BLaER1 (cell line): ENCODE results near the gene BAZ1A.
"Not testable (repeated sequence)": the region's sequence is repeated elsewhere in the genome, so short reads cannot be mapped to it uniquely, and the experiment has no call there.

Source experiments
- H3K27ac ChIP-seq: shearing (Covaris generic); formaldehyde crosslinking; 2 replicates; pipeline ENCODE4 v1.8.1; 2022
- H3K27me3 ChIP-seq: shearing (Covaris generic); formaldehyde crosslinking; 2 replicates; pipeline ENCODE4 v1.8.1; 2022
- H3K36me3 ChIP-seq: shearing (Covaris generic); formaldehyde crosslinking; 2 replicates; pipeline ENCODE4 v1.8.1; 2022
- H3K4me1 ChIP-seq: shearing (Covaris generic); formaldehyde crosslinking; 2 replicates; pipeline ENCODE4 v1.8.1; 2022
- H3K4me2 ChIP-seq: shearing (Covaris generic); formaldehyde crosslinking; 2 replicates; pipeline ENCODE4 v1.8.1; 2022
- H3K4me3 ChIP-seq: shearing (Covaris generic); formaldehyde crosslinking; 2 replicates; pipeline ENCODE4 v1.8.1; 2022
- H3K9ac ChIP-seq: shearing (Covaris generic); formaldehyde crosslinking; 2 replicates; pipeline ENCODE4 v1.8.1; 2022
- H3K9me3 ChIP-seq: shearing (Covaris generic); formaldehyde crosslinking; 2 replicates; pipeline ENCODE4 v1.8.1; 2022
- H4K20me1 ChIP-seq: shearing (Covaris generic); formaldehyde crosslinking; 2 replicates; pipeline ENCODE4 v1.8.1; 2022
- Cebpa-rat ChIP-seq: shearing (Covaris generic); IDR thresholded peaks from 2 replicates; pipeline ENCODE4 v1.8.1; 2022

The BAZ1A gene

GRCh38 chr14:34817768-34818167 is 57.4 kb downstream of the BAZ1A start:
- Histone ChIP-seq H3K27me3 (no peaks in the 10 kb centered on the region), H4K20me1 (peaks cover 81% of the 10 kb centered on the region), H3K27ac (no peak overlapping the region), H3K4me1 (no peaks in the 10 kb centered on the region), H3K9me3 (no peaks in the 10 kb centered on the region), H3K36me3 (peaks cover 84% of the 10 kb centered on the region), H3K4me3 (no peak overlapping the region), H3K9ac (no peak overlapping the region), H3K4me2 (no peak overlapping the region)
- TF ChIP-seq Cebpa-rat: no peak

- Histone ChIP-seq H3K27me3 (no peaks in the 10 kb centered on the region), H3K36me3 (peaks cover 91% of the 10 kb centered on the region), H3K9ac (no peak overlapping the region), H4K20me1 (peaks cover 55% of the 10 kb centered on the region), H3K4me1 (no peaks in the 10 kb centered on the region), H3K4me3 (no peak overlapping the region), H3K27ac (no peak overlapping the region), H3K9me3 (peaks cover 10% of the 10 kb centered on the region; the same call in 1 of the 2 replicates), H3K4me2 (no peak overlapping the region)
- no peak for TF ChIP-seq Cebpa-rat
These were observed 65.1 kb downstream of the BAZ1A start for GRCh38 chr14:34810028-34810427.

GRCh38 chr14:34806257-34806656 is 68.9 kb downstream of the BAZ1A start:
- Histone ChIP-seq H3K27me3 (no peaks in the 10 kb centered on the region), H4K20me1 (peaks cover 20% of the 10 kb centered on the region), H3K27ac (no peak overlapping the region), H3K9ac (no peak overlapping the region), H3K4me2 (no peak overlapping the region), H3K4me1 (no peaks in the 10 kb centered on the region), H3K36me3 (peaks cover 94% of the 10 kb centered on the region), H3K9me3 (peaks cover 10% of the 10 kb centered on the region; the same call in 1 of the 2 replicates), H3K4me3 (no peak overlapping the region)
- TF ChIP-seq Cebpa-rat: no peak

GRCh38 chr14:34804933-34805332 is 70.2 kb downstream of the BAZ1A start:
- Histone ChIP-seq H3K4me2 (no peak overlapping the region), H3K4me1 (no peaks in the 10 kb centered on the region), H3K9me3 (peaks cover 10% of the 10 kb centered on the region; the same call in 1 of the 2 replicates), H3K27ac (no peak overlapping the region), H3K36me3 (peaks cover 94% of the 10 kb centered on the region), H4K20me1 (peaks cover 10% of the 10 kb centered on the region; the same call in 1 of the 2 replicates), H3K9ac (no peak overlapping the region), H3K27me3 (no peaks in the 10 kb centered on the region), H3K4me3 (no peak overlapping the region)
- no peak for TF ChIP-seq Cebpa-rat

GRCh38 chr14:34798861-34799260 is 76.3 kb downstream of the BAZ1A start:
- H3K27me3 ChIP-seq, H3K4me1 ChIP-seq, H3K9me3 ChIP-seq, H3K4me2 ChIP-seq, H3K9ac ChIP-seq, H3K27ac ChIP-seq, H3K4me3 ChIP-seq: not testable (repeated sequence)
- peaks cover 36% of the 10 kb centered on the region; the same call in 1 of the 2 replicates for H4K20me1 ChIP-seq
- peaks cover 91% of the 10 kb centered on the region for H3K36me3 ChIP-seq

- Histone ChIP-seq H4K20me1 (peaks cover 38% of the 10 kb centered on the region; the same call in 1 of the 2 replicates), H3K4me1 (no peaks in the 10 kb centered on the region), H3K9ac (no peak overlapping the region), H3K27me3 (no peaks in the 10 kb centered on the region), H3K27ac (no peak overlapping the region), H3K4me2 (no peak overlapping the region), H3K9me3 (peaks cover 7% of the 10 kb centered on the region; the same call in 1 of the 2 replicates), H3K36me3 (peaks cover 94% of the 10 kb centered on the region), H3K4me3 (no peak overlapping the region)
- TF ChIP-seq Cebpa-rat: no peak
These were observed 77.2 kb downstream of the BAZ1A start for GRCh38 chr14:34797747-34798583.

GRCh38 chr14:34796902-34797301 is 78.3 kb downstream of the BAZ1A start:
- Histone ChIP-seq H3K36me3 (peaks cover 93% of the 10 kb centered on the region), H3K27ac (no peak overlapping the region), H3K4me1 (no peaks in the 10 kb centered on the region), H4K20me1 (peaks cover 38% of the 10 kb centered on the region; the same call in 1 of the 2 replicates), H3K27me3 (no peaks in the 10 kb centered on the region), H3K9me3 (peaks cover 7% of the 10 kb centered on the region; the same call in 1 of the 2 replicates), H3K4me3 (no peak overlapping the region), H3K4me2 (no peak overlapping the region), H3K9ac (no peak overlapping the region)
- TF ChIP-seq Cebpa-rat: no peak

GRCh38 chr14:34794941-34795340 is 80.2 kb downstream of the BAZ1A start:
- Histone ChIP-seq H3K4me1 (no peaks in the 10 kb centered on the region), H3K36me3 (peaks cover 93% of the 10 kb centered on the region), H3K27ac (no peak overlapping the region), H4K20me1 (peaks cover 38% of the 10 kb centered on the region; the same call in 1 of the 2 replicates), H3K9me3 (peaks cover 7% of the 10 kb centered on the region; the same call in 1 of the 2 replicates), H3K4me3 (no peak overlapping the region), H3K4me2 (no peak overlapping the region), H3K9ac (no peak overlapping the region), H3K27me3 (no peaks in the 10 kb centered on the region)
- no peak for TF ChIP-seq Cebpa-rat

- peaks cover 92% of the 10 kb centered on the region for H3K36me3 ChIP-seq
- no peak for TF ChIP-seq Cebpa-rat
- 0 out of 2 replicates have a peak, but pooled peaks cover 1% of the 10 kb centered on the region for H3K9me3 ChIP-seq
- no peak overlapping the region for H3K27ac ChIP-seq
- no peaks in the 10 kb centered on the region for H3K4me1 ChIP-seq
- no peak overlapping the region for H3K9ac ChIP-seq
- H4K20me1 ChIP-seq: peaks cover 38% of the 10 kb centered on the region; the same call in 1 of the 2 replicates
- H3K4me3 ChIP-seq: no peak overlapping the region
- no peaks in the 10 kb centered on the region for H3K27me3 ChIP-seq
- no peak overlapping the region for H3K4me2 ChIP-seq
These were observed 80.9 kb downstream of the BAZ1A start for GRCh38 chr14:34794217-34794616.

GRCh38 chr14:34792598-34792997 is 82.6 kb downstream of the BAZ1A start:
- no peak overlapping the region for H3K4me3 ChIP-seq
- H3K9ac ChIP-seq: no peak overlapping the region
- peaks cover 92% of the 10 kb centered on the region for H3K36me3 ChIP-seq
- no peak overlapping the region for H3K27ac ChIP-seq
- no peaks in the 10 kb centered on the region for H3K4me1 ChIP-seq
- no peak overlapping the region for H3K4me2 ChIP-seq
- H3K27me3 ChIP-seq: no peaks in the 10 kb centered on the region
- TF ChIP-seq Cebpa-rat: no peak
- peaks cover 38% of the 10 kb centered on the region; the same call in 1 of the 2 replicates for H4K20me1 ChIP-seq
- no peaks in the 10 kb centered on the region for H3K9me3 ChIP-seq
